DND-41 (cell line): ENCODE data around the gene BMF.
"Not testable (repeated sequence)": the region's sequence is repeated elsewhere in the genome, so short reads cannot be mapped to it uniquely, and the experiment has no call there.

Experiments used
- ATAC-seq: fragments of 200-7000 bp; cut with Tn5 transposase; 3 replicates; pipeline ENCODE4 v1.9.1; 2021; ENCODE audit warnings: low read depth; ENCODE audit not compliant: insufficient read depth
- DNase-seq: peaks from one replicate; pipeline ENCODE4 v3.0.0-alpha.2; 2020
- H2AFZ ChIP-seq: 2 replicates; pipeline ENCODE4 v1.6.0; 2012; ENCODE audit warnings: low read depth, low read length
- H3K27ac ChIP-seq: 2 replicates; pipeline ENCODE4 v1.5.1; 2012; ENCODE audit warnings: low read length, inconsistent platforms
- H3K27me3 ChIP-seq: fragments of 200-600 bp; sonication (generic); 2 replicates; pipeline ENCODE4 v1.6.0; 2012; ENCODE audit warnings: low read length, mild to moderate bottlenecking, inconsistent platforms; ENCODE audit not compliant: insufficient read depth, poor library complexity
- H3K36me3 ChIP-seq: 2 replicates; pipeline ENCODE4 v1.5.1; 2012; ENCODE audit warnings: low read length, inconsistent platforms; ENCODE audit not compliant: insufficient read depth
- H3K4me1 ChIP-seq: 2 replicates; pipeline ENCODE4 v1.5.1; 2012; ENCODE audit warnings: mild to moderate bottlenecking, low read length; ENCODE audit not compliant: insufficient read depth
- H3K4me2 ChIP-seq: 2 replicates; pipeline ENCODE4 v1.6.0; 2012; ENCODE audit warnings: mild to moderate bottlenecking, moderate library complexity, low read length, inconsistent platforms; ENCODE audit not compliant: insufficient read depth
- H3K4me3 ChIP-seq, 2 experiments: fragments of 200-600 bp in 1 of 2; shearing (Covaris generic) in 1 of 2; 2 replicates each; pipeline ENCODE4 v1.5.1; 2012 to 2016; ENCODE audit warnings: inconsistent platforms in 2 of 2, low read length in 2 of 2, mild to moderate bottlenecking in 2 of 2, low read depth in 1 of 2, moderate library complexity in 1 of 2
- H3K79me2 ChIP-seq: 2 replicates; pipeline ENCODE4 v1.6.0; 2012; ENCODE audit warnings: low read length, inconsistent platforms; ENCODE audit not compliant: insufficient read depth
- H3K9ac ChIP-seq: 2 replicates; pipeline ENCODE4 v1.6.0; 2012; ENCODE audit warnings: low read depth, mild to moderate bottlenecking, inconsistent platforms, low read length, moderate library complexity
- H3K9me3 ChIP-seq: 2 replicates; pipeline ENCODE4 v1.5.1; 2012; ENCODE audit warnings: low read length, moderate library complexity, mild to moderate bottlenecking, inconsistent platforms; ENCODE audit not compliant: insufficient read depth, severe bottlenecking
- H4K20me1 ChIP-seq: 2 replicates; pipeline ENCODE4 v1.6.0; 2012; ENCODE audit warnings: low read length; ENCODE audit not compliant: insufficient read depth
- EZH2 ChIP-seq: IDR thresholded peaks from 3 replicates; pipeline ENCODE4 v1.6.1; 2012; ENCODE audit warnings: borderline replicate concordance, low read depth, mild to moderate bottlenecking, moderate library complexity, low read length, inconsistent platforms; ENCODE audit not compliant: severe bottlenecking
- TF ChIP-seq, protein P1 (sequence below): IDR thresholded peaks from 2 replicates; pipeline ENCODE4 v1.5.1; 2012; ENCODE audit warnings: borderline replicate concordance, low read length, moderate library complexity, mild to moderate bottlenecking; ENCODE audit not compliant: poor library complexity, severe bottlenecking; ENCODE audit errors: extremely low read depth

Gene BMF

DNA sequence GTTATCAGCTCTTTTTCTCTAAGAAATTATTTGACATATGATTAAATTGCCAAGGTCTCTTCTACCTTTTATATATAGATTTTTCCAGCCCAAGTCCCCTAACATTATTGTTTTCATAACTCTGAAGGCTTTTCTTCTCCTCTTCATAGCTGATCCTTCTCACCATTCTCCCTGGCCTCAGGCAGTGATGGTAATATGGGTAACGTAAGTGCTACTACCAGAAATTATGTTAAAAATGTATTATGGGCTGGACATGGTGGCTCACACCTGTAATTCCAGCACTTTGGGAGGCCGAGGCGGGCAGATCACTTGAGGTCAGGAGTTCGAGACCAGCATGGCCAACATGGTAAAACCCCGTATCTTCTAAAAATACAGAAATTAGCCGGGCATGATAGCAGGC, 29.2 kb downstream of the BMF start:
- H3K4me2 ChIP-seq: no peak overlapping the region
- no peak for DNase-seq
- no peak overlapping the region for H2AFZ ChIP-seq
- no peaks in the 10 kb centered on the region for H3K27me3 ChIP-seq
- no peaks in the 10 kb centered on the region for H3K36me3 ChIP-seq
- H3K9ac ChIP-seq: no peak overlapping the region
- no peak overlapping the region for H3K4me3 ChIP-seq
- no peak overlapping the region for H3K27ac ChIP-seq
- no peaks in the 10 kb centered on the region for H3K9me3 ChIP-seq
- no peaks in the 10 kb centered on the region for H3K4me1 ChIP-seq
- no peak for ATAC-seq
- no peaks in the 10 kb centered on the region for H3K79me2 ChIP-seq
- H4K20me1 ChIP-seq: no peaks in the 10 kb centered on the region
- TF ChIP-seq EZH2: no peak
- TF ChIP-seq, protein P1, sequence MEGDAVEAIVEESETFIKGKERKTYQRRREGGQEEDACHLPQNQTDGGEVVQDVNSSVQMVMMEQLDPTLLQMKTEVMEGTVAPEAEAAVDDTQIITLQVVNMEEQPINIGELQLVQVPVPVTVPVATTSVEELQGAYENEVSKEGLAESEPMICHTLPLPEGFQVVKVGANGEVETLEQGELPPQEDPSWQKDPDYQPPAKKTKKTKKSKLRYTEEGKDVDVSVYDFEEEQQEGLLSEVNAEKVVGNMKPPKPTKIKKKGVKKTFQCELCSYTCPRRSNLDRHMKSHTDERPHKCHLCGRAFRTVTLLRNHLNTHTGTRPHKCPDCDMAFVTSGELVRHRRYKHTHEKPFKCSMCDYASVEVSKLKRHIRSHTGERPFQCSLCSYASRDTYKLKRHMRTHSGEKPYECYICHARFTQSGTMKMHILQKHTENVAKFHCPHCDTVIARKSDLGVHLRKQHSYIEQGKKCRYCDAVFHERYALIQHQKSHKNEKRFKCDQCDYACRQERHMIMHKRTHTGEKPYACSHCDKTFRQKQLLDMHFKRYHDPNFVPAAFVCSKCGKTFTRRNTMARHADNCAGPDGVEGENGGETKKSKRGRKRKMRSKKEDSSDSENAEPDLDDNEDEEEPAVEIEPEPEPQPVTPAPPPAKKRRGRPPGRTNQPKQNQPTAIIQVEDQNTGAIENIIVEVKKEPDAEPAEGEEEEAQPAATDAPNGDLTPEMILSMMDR: no peak

DNA sequence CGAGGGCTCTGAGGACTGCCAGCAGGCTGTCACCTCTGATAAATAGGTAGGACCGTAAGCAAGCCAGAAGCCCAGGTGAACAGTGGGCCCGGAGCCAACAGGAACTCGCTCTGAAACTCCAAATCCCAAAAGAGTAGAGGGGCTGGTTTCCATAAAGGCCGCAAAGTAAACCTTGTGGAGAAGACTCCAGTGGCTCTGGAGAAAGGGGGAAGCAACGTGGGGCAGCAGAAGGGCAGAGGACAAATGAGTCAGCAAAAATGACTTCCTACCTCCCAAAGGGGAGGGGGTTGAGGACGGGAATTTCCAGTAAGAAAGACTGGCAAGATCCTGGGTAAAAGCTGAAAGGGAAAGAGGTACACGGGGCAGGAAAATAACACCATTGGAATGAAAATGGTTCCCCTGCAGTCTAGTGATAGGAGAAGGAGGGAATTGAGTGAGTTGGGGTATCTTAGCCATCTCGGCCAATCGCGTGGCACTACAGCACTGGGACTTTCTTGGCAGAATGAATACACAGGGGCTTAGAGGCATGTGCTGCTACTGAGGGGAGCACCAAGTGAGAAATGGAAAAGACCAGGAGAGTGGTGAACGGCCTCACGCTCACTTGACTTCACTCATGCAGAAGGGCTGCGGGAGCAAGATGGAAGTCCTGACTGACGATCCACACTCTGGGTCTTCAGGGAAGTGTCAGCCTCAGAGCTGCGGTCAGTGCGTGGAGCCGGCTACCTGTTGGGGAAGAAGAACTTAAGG, 33.2 kb downstream of the BMF start:
- DNase-seq: no peak
- Histone ChIP-seq H3K27ac (no peak overlapping the region), H3K9me3 (no peaks in the 10 kb centered on the region), H3K9ac (no peak overlapping the region), H3K36me3 (no peaks in the 10 kb centered on the region), H3K4me1 (peaks cover 13% of the 10 kb centered on the region), H3K79me2 (no peaks in the 10 kb centered on the region), H4K20me1 (no peaks in the 10 kb centered on the region), H3K4me2 (no peak overlapping the region), H2AFZ (no peak overlapping the region; the same call in 1 of the 2 replicates), H3K27me3 (no peaks in the 10 kb centered on the region), H3K4me3 (no peak overlapping the region)
- no peak for ATAC-seq
- TF ChIP-seq, protein P1: no peak
- no peak for TF ChIP-seq EZH2

DNA sequence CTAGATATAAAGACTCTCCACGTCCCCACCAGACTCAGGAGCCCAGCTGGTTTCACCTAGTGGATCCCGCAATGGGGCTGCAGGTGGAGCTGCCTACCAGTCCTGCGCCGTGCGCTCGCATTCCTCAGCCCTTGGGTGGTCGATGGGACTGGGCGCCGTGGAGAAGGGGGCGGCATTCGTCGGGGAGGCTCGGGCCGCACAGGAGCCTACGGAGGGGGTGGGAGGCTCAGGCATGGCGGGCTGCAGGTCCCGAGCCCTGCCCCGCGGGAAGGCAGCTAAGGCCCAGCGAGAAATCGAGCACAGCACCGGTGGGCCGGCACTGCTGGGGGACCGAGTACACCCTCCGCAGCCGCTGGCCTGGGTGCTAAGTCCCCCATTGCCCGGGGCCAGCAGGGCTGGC, 34.0 kb downstream of the BMF start:
- H3K27ac ChIP-seq, H3K79me2 ChIP-seq, H3K9ac ChIP-seq, H3K9me3 ChIP-seq, H2AFZ ChIP-seq, H3K27me3 ChIP-seq, H3K4me2 ChIP-seq, H3K36me3 ChIP-seq, H4K20me1 ChIP-seq, H3K4me3 ChIP-seq, ATAC-seq, DNase-seq: not testable (repeated sequence)
- H3K4me1 ChIP-seq: peaks cover 20% of the 10 kb centered on the region

DNA sequence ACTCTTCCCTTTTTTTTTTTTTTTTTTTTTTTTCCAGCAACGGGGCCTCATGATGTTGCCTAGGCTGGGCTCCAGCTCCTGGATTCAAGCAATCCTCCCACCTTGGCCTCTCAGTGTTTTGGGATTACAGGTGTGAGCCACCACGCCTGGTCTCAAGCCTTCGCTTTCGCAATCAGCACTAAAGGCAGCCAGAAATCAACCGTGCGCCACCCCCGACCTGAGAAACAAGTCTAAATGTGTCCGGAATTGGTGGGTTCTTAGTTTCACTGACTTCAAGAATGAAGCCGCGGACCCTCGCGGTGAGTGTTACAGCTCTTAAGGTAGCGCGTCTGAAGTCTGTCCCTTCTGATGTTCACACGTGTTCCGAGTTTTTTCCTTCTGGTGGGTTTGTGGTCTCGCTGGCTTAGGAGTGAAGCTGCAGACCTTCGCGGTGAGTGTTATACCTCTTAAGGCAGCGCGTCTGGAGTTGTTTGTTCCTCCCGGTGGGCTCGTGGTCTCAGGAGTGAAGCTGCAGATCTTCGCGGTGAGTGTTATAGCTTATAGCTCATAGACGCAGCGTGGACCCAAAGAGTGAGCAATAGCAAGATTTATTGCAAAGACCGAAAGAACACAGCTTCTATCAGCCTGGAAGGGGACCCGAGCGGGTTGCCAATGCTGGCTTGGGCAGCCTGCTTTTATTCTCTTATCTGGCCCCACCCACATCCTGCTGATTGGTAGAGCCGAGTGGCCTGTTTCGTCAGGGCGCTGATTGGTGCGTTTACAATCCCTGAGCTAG, 34.8 kb downstream of the BMF start:
- H3K79me2 ChIP-seq, H3K4me3 ChIP-seq, H4K20me1 ChIP-seq, H3K27me3 ChIP-seq, H3K36me3 ChIP-seq, H3K9me3 ChIP-seq: not testable (repeated sequence)
- peak overlapping the region; percentile 8; the same call in 1 of the 2 replicates for H3K9ac ChIP-seq
- ATAC-seq (peak; percentile 47), DNase-seq (peak; percentile 60)
- peak overlapping the region; percentile 15 for H3K27ac ChIP-seq
- 0 out of 2 replicates have a peak overlapping the region, but pooled peaks have one; percentile 7 for H2AFZ ChIP-seq
- peak overlapping the region; percentile 32 for H3K4me2 ChIP-seq
- peaks cover 27% of the 10 kb centered on the region for H3K4me1 ChIP-seq
